Keratinocyte (primary cell): ENCODE data around the gene ARID1B.

Experiments
- EZH2 ChIP-seq: IDR thresholded peaks from one replicate; pipeline ENCODE4 v1.6.1; 2012; ENCODE audit warnings: inconsistent platforms, mild to moderate bottlenecking, low read length, moderate library complexity
- TF ChIP-seq, protein P1 (sequence below), 3 experiments: IDR thresholded peaks in 1 of 3; conservative IDR thresholded peaks in 1 of 3; optimal IDR thresholded peaks in 1 of 3; 2 replicates in 2 of 3; 3 replicates in 1 of 3; pipeline versions ENCODE3 to v1.5.1; 2011; ENCODE audit warnings: low read length in 3 of 3, mild to moderate bottlenecking in 3 of 3, moderate library complexity in 2 of 3, control low read depth in 1 of 3, inconsistent platforms in 1 of 3; ENCODE audit not compliant: insufficient read depth in 2 of 3; ENCODE audit errors: extremely low read depth in 1 of 3

DNA sequence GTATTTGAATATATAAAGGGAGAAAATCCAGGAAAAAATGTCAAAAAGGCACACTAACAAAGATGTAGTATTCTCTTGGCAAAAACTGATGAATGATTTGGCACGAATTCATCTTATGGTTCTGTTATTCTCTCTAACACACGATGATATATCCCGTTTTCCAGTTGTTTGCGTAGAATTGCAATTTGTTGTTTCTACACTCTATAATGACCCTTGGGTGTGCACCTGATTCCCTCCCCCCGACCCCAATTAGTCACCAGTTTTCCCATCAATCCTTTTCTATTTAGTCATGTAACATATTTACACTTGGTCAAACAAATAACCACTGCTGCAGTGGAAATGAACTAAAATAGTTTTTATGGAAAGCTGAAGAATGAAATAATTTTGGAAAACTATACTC is 1.5 kb upstream of the ARID1B start:
- TF ChIP-seq, protein P1, sequence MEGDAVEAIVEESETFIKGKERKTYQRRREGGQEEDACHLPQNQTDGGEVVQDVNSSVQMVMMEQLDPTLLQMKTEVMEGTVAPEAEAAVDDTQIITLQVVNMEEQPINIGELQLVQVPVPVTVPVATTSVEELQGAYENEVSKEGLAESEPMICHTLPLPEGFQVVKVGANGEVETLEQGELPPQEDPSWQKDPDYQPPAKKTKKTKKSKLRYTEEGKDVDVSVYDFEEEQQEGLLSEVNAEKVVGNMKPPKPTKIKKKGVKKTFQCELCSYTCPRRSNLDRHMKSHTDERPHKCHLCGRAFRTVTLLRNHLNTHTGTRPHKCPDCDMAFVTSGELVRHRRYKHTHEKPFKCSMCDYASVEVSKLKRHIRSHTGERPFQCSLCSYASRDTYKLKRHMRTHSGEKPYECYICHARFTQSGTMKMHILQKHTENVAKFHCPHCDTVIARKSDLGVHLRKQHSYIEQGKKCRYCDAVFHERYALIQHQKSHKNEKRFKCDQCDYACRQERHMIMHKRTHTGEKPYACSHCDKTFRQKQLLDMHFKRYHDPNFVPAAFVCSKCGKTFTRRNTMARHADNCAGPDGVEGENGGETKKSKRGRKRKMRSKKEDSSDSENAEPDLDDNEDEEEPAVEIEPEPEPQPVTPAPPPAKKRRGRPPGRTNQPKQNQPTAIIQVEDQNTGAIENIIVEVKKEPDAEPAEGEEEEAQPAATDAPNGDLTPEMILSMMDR (optimal IDR thresholded peaks at IDR 0.05 in 1 of 3, IDR thresholded peaks at IDR 0.05 in 1 of 3, conservative IDR thresholded peaks at IDR 0.05 in 1 of 3; ENCODE audit: extremely low read depth in 1 of 3, insufficient read depth in 2 of 3, low read length in 3 of 3), result no peak
- TF ChIP-seq EZH2, result no peak
